Measurements from ENCODE around the gene HMG20A.

GRCh38 chr15:77457905-77458265 is 37.2 kb downstream of the HMG20A start:
- TF ChIP-seq CTCF (IDR thresholded peaks at IDR 0.05) = no peak
- no peak for TF ChIP-seq POLR2A (IDR thresholded peaks at IDR 0.05; ENCODE audit: low read depth)
- TF ChIP-seq EP300 (IDR thresholded peaks at IDR 0.05) = no peak
- TF ChIP-seq POLR2AphosphoS5 (IDR thresholded peaks at IDR 0.05) = no peak
